IMR-90 (cell line): ENCODE data around the gene SPTLC1. TPM values are rescaled to one million over a fixed set of nuclear protein-coding genes. Genes with fewer than 3 reads are reported as not detected.

Source experiments
- ATAC-seq: fragments of 200-7000 bp; cut with Tn5 transposase; 2 replicates; pipeline ENCODE4 v1.9.1; 2020; ENCODE audit warnings: low read depth, mild to moderate bottlenecking, moderate library complexity
- BruUV-seq: library from RNA; stranded (reverse); fragments of 400-500 nt; replicated peaks from 2 replicates; lab custom pipeline; 2021; lab: Mats Ljungman, UMichigan
- CTCF ChIA-PET: fragments of 300-600 bp; formaldehyde crosslinking; extraction: SDS; loops from one replicate; lab custom pipeline; 2021; ENCODE audit warnings: antibody characterized with exemption; lab: Yijun Ruan, JAX
- POLR2A ChIA-PET: fragments of 300-600 bp; sonication (Branson Sonifier 250); formaldehyde crosslinking; loops from one replicate; lab custom pipeline; 2022; ENCODE audit warnings: antibody characterized with exemption; ENCODE audit not compliant: unreplicated experiment; lab: Charles Lee
- DNase-seq: peaks from one replicate; pipeline ENCODE4 v3.0.0; 2013
- H2AFZ ChIP-seq: replicated peaks from 2 replicates; pipeline ENCODE3; 2013; ENCODE audit warnings: low read length, mild to moderate bottlenecking; ENCODE audit not compliant: poor library complexity
- H2AK5ac ChIP-seq: 2 replicates; pipeline ENCODE4 v1.6.1; 2013; ENCODE audit warnings: low read depth, low read length, inconsistent platforms
- H2AK9ac ChIP-seq: replicated peaks from 2 replicates; pipeline ENCODE3; 2013; ENCODE audit warnings: mild to moderate bottlenecking, low read depth, low read length, moderate library complexity; ENCODE audit not compliant: poor library complexity
- H2BK120ac ChIP-seq: 2 replicates; pipeline ENCODE4 v1.6.1; 2013; ENCODE audit warnings: low read depth, low read length, inconsistent platforms
- H2BK15ac ChIP-seq: 3 replicates; pipeline ENCODE4 v1.6.1; 2013; ENCODE audit warnings: low read depth, low read length, inconsistent platforms
- H2BK20ac ChIP-seq: 2 replicates; pipeline ENCODE4 v1.6.1; 2013; ENCODE audit warnings: low read depth, mild to moderate bottlenecking, inconsistent platforms, low read length, moderate library complexity
- H2BK5ac ChIP-seq: 2 replicates; pipeline ENCODE4 v1.6.1; 2013; ENCODE audit warnings: mild to moderate bottlenecking, low read depth, low read length, inconsistent platforms; ENCODE audit not compliant: poor library complexity, severe bottlenecking
- H3K14ac ChIP-seq: replicated peaks from 2 replicates; pipeline ENCODE4 v1.6.1; 2013; ENCODE audit warnings: low read depth, low read length, inconsistent platforms
- H3K18ac ChIP-seq: 2 replicates; pipeline ENCODE4 v1.6.1; 2013; ENCODE audit warnings: low read depth, low read length, control low read depth
- H3K23ac ChIP-seq: 2 replicates; pipeline ENCODE4 v1.6.1; 2013; ENCODE audit warnings: low read depth, low read length, inconsistent platforms
- H3K27ac ChIP-seq: 2 replicates; pipeline ENCODE4 v1.5.1; 2013; ENCODE audit warnings: mild to moderate bottlenecking, control low read depth, low read length; ENCODE audit not compliant: insufficient read depth
- H3K27me3 ChIP-seq: 2 replicates; pipeline ENCODE4 v1.6.1; 2013; ENCODE audit warnings: low read length; ENCODE audit not compliant: control insufficient read depth, insufficient read depth
- H3K36me3 ChIP-seq: 2 replicates; pipeline ENCODE4 v1.6.1; 2013; ENCODE audit warnings: low read length, mixed read lengths; ENCODE audit not compliant: control insufficient read depth, insufficient read depth
- H3K4ac ChIP-seq: 2 replicates; pipeline ENCODE4 v1.6.1; 2013; ENCODE audit warnings: low read depth, low read length, inconsistent platforms
- H3K4me1 ChIP-seq: 2 replicates; pipeline ENCODE4 v1.6.1; 2013; ENCODE audit warnings: low read length, mixed read lengths; ENCODE audit not compliant: control insufficient read depth, insufficient read depth
- H3K4me2 ChIP-seq: 2 replicates; pipeline ENCODE4 v1.6.1; 2013; ENCODE audit warnings: low read depth, mild to moderate bottlenecking, control low read depth, low read length, moderate library complexity
- H3K4me3 ChIP-seq: 2 replicates; pipeline ENCODE4 v1.5.1; 2013; ENCODE audit warnings: low read depth, mild to moderate bottlenecking, control low read depth, low read length, moderate library complexity; ENCODE audit not compliant: insufficient read depth
- H3K56ac ChIP-seq: 2 replicates; pipeline ENCODE4 v1.6.1; 2013; ENCODE audit warnings: low read length, inconsistent platforms; ENCODE audit not compliant: insufficient read depth; ENCODE audit errors: extremely low read depth
- H3K79me1 ChIP-seq, 2 experiments: 2 replicates each; pipeline ENCODE4 v1.6.1; 2013; ENCODE audit warnings: low read length in 2 of 2, inconsistent platforms in 1 of 2, low read depth in 1 of 2
- H3K9ac ChIP-seq: 2 replicates; pipeline ENCODE4 v1.6.1; 2013; ENCODE audit warnings: low read depth, low read length, control low read depth
- H3K9me1 ChIP-seq: 2 replicates; pipeline ENCODE4 v1.6.1; 2013; ENCODE audit warnings: low read length, inconsistent platforms; ENCODE audit not compliant: insufficient read depth
- H3K9me3 ChIP-seq: 2 replicates; pipeline ENCODE4 v1.6.1; 2013; ENCODE audit warnings: low read length; ENCODE audit not compliant: control insufficient read depth, insufficient read depth
- H4K20me1 ChIP-seq: 2 replicates; pipeline ENCODE4 v1.6.1; 2013; ENCODE audit warnings: low read length, inconsistent platforms; ENCODE audit not compliant: insufficient read depth
- H4K5ac ChIP-seq: 2 replicates; pipeline ENCODE4 v1.6.1; 2013; ENCODE audit warnings: mild to moderate bottlenecking, low read depth, low read length, control low read depth
- H4K8ac ChIP-seq, 2 experiments: 2 replicates each; pipeline ENCODE4 v1.6.1; 2013; ENCODE audit warnings: low read depth in 2 of 2, low read length in 2 of 2, control low read depth in 1 of 2, inconsistent platforms in 1 of 2
- H4K91ac ChIP-seq: 2 replicates; pipeline ENCODE4 v1.6.1; 2013; ENCODE audit warnings: low read depth, low read length, inconsistent platforms; ENCODE audit not compliant: insufficient read depth
- BHLHE40 ChIP-seq: fragments of 150-350 bp; IDR thresholded peaks from 2 replicates; pipeline ENCODE4 v1.6.1; 2016; ENCODE audit warnings: mild to moderate bottlenecking, low read depth, low read length
- CEBPB ChIP-seq: IDR thresholded peaks from 2 replicates; pipeline ENCODE4 v1.6.1; 2012; ENCODE audit warnings: low read depth, low read length, improper control_type of control experiment
- CHD1 ChIP-seq: IDR thresholded peaks from 2 replicates; pipeline ENCODE4 v1.6.1; 2012; ENCODE audit warnings: low read depth, low read length, improper control_type of control experiment
- FOS ChIP-seq: fragments of 150-350 bp; IDR thresholded peaks from 2 replicates; pipeline ENCODE4 v1.6.1; 2016; ENCODE audit warnings: low read depth, low read length
- MAFK ChIP-seq: IDR thresholded peaks from 2 replicates; pipeline ENCODE4 v1.6.1; 2012; ENCODE audit warnings: low read depth, low read length, improper control_type of control experiment
- MAZ ChIP-seq: IDR thresholded peaks from 2 replicates; pipeline ENCODE4 v1.6.1; 2012; ENCODE audit warnings: low read depth, mild to moderate bottlenecking, low read length, improper control_type of control experiment, moderate library complexity, borderline replicate concordance
- MXI1 ChIP-seq: IDR thresholded peaks from 2 replicates; pipeline ENCODE4 v1.6.1; 2012; ENCODE audit warnings: low read depth, mild to moderate bottlenecking, low read length, moderate library complexity, borderline replicate concordance
- NFE2L2 ChIP-seq: fragments of 150-350 bp; IDR thresholded peaks from 2 replicates; pipeline ENCODE4 v1.6.1; 2016; ENCODE audit warnings: low read depth, mild to moderate bottlenecking, low read length
- POLR2A ChIP-seq: IDR thresholded peaks from 2 replicates; pipeline ENCODE4 v1.6.1; 2012; ENCODE audit warnings: mild to moderate bottlenecking, low read depth, low read length
- RAD21 ChIP-seq: IDR thresholded peaks from 2 replicates; pipeline ENCODE4 v1.6.1; 2012; ENCODE audit warnings: low read length, improper control_type of control experiment
- RCOR1 ChIP-seq: IDR thresholded peaks from 2 replicates; pipeline ENCODE4 v1.6.1; 2012; ENCODE audit warnings: mild to moderate bottlenecking, low read length, improper control_type of control experiment; ENCODE audit not compliant: insufficient replicate concordance
- RFX5 ChIP-seq: IDR thresholded peaks from 2 replicates; pipeline ENCODE4 v1.8.0; 2012; ENCODE audit warnings: low read depth, mild to moderate bottlenecking, low read length, moderate library complexity
- SMC3 ChIP-seq: fragments of 150-350 bp; IDR thresholded peaks from 2 replicates; pipeline ENCODE4 v1.6.1; 2016; ENCODE audit warnings: low read depth, mild to moderate bottlenecking, antibody characterized with exemption, low read length, moderate library complexity
- WGBS, 2 experiments: methylation state at CpG; one replicate each; pipeline versions ENCODE4 v1.1.5 to v1.1.7; 2013; ENCODE audit warnings: missing lambda C conversion rate in 2 of 2; ENCODE audit not compliant: insufficient read length in 1 of 2; ENCODE audit errors: extremely low coverage in 2 of 2; 5-methylcytosine and 5-hydroxymethylcytosine counted together
- dilution Hi-C: fragments of 300-500 bp; cut with HindIII; formaldehyde crosslinking; loops from one replicate; pipeline ENCODE4 v1.14.3; 2018; ENCODE audit warnings: low sequenced_read_pairs; ENCODE audit not compliant: unreplicated experiment
- in situ Hi-C: fragments of 300-500 bp; cut with MboI; formaldehyde crosslinking; loops from 3 replicates; pipeline ENCODE4 v1.14.3; 2019; ENCODE audit warnings: low sequenced_read_pairs, inconsistent platforms, mixed read lengths
- intact Hi-C: fragments of 100-400 bp; cut with micrococcal nuclease; formaldehyde crosslinking; loops from 2 replicates; pipeline ENCODE4 v1.10.0; 2022
- polyA plus RNA-seq, 3 experiments: library from polyadenylated mRNA; depleted of rRNA; stranded (reverse); fragments of >200 nt; gene quantifications; 2 replicates each; pipeline ENCODE4 v1.2.3, GENCODE V29; 2012; ENCODE audit warnings: low replicate concordance in 1 of 3
- total RNA-seq: library from RNA; depleted of rRNA; stranded (reverse); fragments of >200 nt; gene quantifications from 2 replicates; pipeline ENCODE4 v1.2.3, GENCODE V29; 2012
- TF ChIP-seq, protein P1 (sequence below): conservative IDR thresholded peaks from 2 replicates; pipeline ENCODE4 v1.5.1; 2012; ENCODE audit warnings: mild to moderate bottlenecking, low read depth, low read length, improper control_type of control experiment
- TF ChIP-seq, protein P2 (sequence below): fragments of 150-350 bp; IDR thresholded peaks from 2 replicates; pipeline ENCODE4 v1.6.1; 2016; ENCODE audit warnings: low read depth, mild to moderate bottlenecking, low read length, moderate library complexity, borderline replicate concordance
- TF ChIP-seq, protein P3 (sequence below): fragments of 150-350 bp; IDR thresholded peaks from 2 replicates; pipeline ENCODE4 v1.6.1; 2017; ENCODE audit warnings: mild to moderate bottlenecking, antibody characterized with exemption, low read length, low read depth

Gene SPTLC1
- total and polyA plus RNA-seq, 2 of the 4 experiments (the other 2 are of a cell fraction) = 65.7 to 92.7 TPM

DNA sequence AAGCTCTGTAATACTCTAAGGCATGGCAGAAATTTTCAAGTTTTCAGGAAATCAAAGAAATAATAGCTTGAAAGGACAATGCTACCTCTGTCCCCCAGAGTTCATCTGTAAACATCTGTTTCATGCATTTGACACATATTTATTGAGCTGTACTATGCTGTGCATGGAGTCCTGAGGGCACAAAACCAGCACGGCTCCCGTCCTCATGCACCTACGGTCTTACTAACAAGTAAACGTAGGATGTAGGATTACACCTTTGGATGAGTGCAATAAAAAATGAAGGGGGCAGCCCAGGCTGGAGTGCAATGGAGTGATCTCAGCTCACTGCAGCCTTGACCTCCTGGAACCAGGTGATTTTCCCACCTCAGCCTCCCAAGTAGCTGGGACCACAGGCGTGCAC lies 81.9 kb downstream of the SPTLC1 start:
- H3K27ac ChIP-seq = no peak overlapping the region
- H3K9me3 ChIP-seq = no peaks in the 10 kb centered on the region
- H3K56ac ChIP-seq = no peak overlapping the region
- peaks cover 31% of the 10 kb centered on the region for H3K9me1 ChIP-seq
- peaks cover 29% of the 10 kb centered on the region for H3K36me3 ChIP-seq
- no peak overlapping the region for H3K14ac ChIP-seq
- no peak overlapping the region for H3K4me3 ChIP-seq
- H2BK120ac ChIP-seq = no peak overlapping the region
- H2AK9ac ChIP-seq = no peak overlapping the region
- no peak for ATAC-seq
- BruUV-seq = no TSS peak
- peaks cover 0 to 27% of the 10 kb centered on the region in 2 experiments; a peak in 2 of 4 replicates for H3K79me1 ChIP-seq
- H2BK5ac ChIP-seq = no peak overlapping the region
- H3K4me1 ChIP-seq = peaks cover 25% of the 10 kb centered on the region
- H3K4ac ChIP-seq = no peak overlapping the region; the same call in 1 of the 2 replicates
- POLR2A ChIA-PET = no interaction called here
- DNase-seq = no peak
- TF ChIP-seq, protein P1, sequence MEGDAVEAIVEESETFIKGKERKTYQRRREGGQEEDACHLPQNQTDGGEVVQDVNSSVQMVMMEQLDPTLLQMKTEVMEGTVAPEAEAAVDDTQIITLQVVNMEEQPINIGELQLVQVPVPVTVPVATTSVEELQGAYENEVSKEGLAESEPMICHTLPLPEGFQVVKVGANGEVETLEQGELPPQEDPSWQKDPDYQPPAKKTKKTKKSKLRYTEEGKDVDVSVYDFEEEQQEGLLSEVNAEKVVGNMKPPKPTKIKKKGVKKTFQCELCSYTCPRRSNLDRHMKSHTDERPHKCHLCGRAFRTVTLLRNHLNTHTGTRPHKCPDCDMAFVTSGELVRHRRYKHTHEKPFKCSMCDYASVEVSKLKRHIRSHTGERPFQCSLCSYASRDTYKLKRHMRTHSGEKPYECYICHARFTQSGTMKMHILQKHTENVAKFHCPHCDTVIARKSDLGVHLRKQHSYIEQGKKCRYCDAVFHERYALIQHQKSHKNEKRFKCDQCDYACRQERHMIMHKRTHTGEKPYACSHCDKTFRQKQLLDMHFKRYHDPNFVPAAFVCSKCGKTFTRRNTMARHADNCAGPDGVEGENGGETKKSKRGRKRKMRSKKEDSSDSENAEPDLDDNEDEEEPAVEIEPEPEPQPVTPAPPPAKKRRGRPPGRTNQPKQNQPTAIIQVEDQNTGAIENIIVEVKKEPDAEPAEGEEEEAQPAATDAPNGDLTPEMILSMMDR = no peak
- TF ChIP-seq, protein P2, sequence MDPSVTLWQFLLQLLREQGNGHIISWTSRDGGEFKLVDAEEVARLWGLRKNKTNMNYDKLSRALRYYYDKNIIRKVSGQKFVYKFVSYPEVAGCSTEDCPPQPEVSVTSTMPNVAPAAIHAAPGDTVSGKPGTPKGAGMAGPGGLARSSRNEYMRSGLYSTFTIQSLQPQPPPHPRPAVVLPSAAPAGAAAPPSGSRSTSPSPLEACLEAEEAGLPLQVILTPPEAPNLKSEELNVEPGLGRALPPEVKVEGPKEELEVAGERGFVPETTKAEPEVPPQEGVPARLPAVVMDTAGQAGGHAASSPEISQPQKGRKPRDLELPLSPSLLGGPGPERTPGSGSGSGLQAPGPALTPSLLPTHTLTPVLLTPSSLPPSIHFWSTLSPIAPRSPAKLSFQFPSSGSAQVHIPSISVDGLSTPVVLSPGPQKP = no peak
- no peak for TF ChIP-seq RAD21
- TF ChIP-seq FOS = no peak
- no peak for TF ChIP-seq NFE2L2
- TF ChIP-seq MAZ = no peak
- no peak for TF ChIP-seq SMC3
- TF ChIP-seq CEBPB = no peak
- no peak for TF ChIP-seq POLR2A
- TF ChIP-seq, protein P3, sequence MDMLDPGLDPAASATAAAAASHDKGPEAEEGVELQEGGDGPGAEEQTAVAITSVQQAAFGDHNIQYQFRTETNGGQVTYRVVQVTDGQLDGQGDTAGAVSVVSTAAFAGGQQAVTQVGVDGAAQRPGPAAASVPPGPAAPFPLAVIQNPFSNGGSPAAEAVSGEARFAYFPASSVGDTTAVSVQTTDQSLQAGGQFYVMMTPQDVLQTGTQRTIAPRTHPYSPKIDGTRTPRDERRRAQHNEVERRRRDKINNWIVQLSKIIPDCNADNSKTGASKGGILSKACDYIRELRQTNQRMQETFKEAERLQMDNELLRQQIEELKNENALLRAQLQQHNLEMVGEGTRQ = no peak
- TF ChIP-seq RFX5 = no peak
- no peak for TF ChIP-seq MAFK
- TF ChIP-seq BHLHE40 = no peak
- TF ChIP-seq MXI1 = no peak
- TF ChIP-seq CHD1 = no peak
- TF ChIP-seq RCOR1 = no peak
- H3K23ac ChIP-seq = no peak overlapping the region
- H3K18ac ChIP-seq = no peak overlapping the region
- no peak overlapping the region for H4K5ac ChIP-seq
- no peak overlapping the region for H2AFZ ChIP-seq
- in situ Hi-C loops = no loop called here
- dilution Hi-C loops = no loop called here
- H2AK5ac ChIP-seq = no peak overlapping the region
- H2BK15ac ChIP-seq = no peak overlapping the region
- CTCF ChIA-PET = interaction anchor here (1.0 kb wide), 1 partner anchor 67 kb away, joined by 4 read pairs; no protein-coding TSS in a partner anchor
- H3K9ac ChIP-seq = no peak overlapping the region
- H3K27me3 ChIP-seq = no peaks in the 10 kb centered on the region
- H4K20me1 ChIP-seq = peaks cover 9% of the 10 kb centered on the region; the same call in 1 of the 2 replicates
- H2BK20ac ChIP-seq = no peak overlapping the region
- no peak overlapping the region for H3K4me2 ChIP-seq
- intact Hi-C loops = loop anchor here (10.0 kb wide), 1 partner anchor 259 kb away; no protein-coding TSS in a partner anchor
- H4K8ac ChIP-seq = no peak overlapping the region
- no peak overlapping the region for H4K91ac ChIP-seq
- 100% methylated on average over 2 of the region's 5 CpGs; no CpG with 5 or more reads in 1 of the 2 experiments for WGBS, 2 experiments
